ENCODE data around the gene ACTR3. TPM values are rescaled to one million over a fixed set of nuclear protein-coding genes. Genes with fewer than 3 reads are reported as not detected.

The ACTR3 gene
- total RNA-seq, 1 donor from 2014 or later = 172 TPM

DNA sequence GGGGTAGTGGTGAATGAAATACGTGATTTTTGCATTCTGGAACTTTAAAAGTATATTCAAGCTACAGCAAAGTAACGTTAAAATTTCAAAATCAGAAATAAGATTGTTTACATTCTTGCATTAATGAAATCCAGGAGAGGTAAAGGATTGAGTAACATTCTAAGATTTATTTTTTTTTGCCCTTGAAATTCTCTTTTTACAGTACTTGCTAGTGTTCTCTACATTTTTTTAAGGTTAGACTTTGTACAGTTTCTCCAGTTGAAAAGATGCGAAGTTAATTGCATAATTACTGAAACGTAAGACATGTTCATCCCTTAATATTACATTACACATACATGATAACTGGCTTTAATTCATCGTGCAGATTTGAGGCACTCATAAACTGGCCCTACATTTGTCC lies 74.5 kb downstream of the ACTR3 start:
- Mint-ChIP-seq H3K27ac (ENCODE audit: unreplicated experiment) (no peak overlapping the region), H3K9me3 (no peaks in the 10 kb centered on the region), H3K36me3 (ENCODE audit: low read depth) (no peaks in the 10 kb centered on the region), H3K4me3 (no peak overlapping the region), H3K27me3 (ENCODE audit: low read depth) (no peaks in the 10 kb centered on the region), H3K4me1 (peaks cover 8% of the 10 kb centered on the region)
- DNase-seq (ENCODE audit: low read depth, low spot score) = no peak
- no peak for TF ChIP-seq CTCF (conservative IDR thresholded peaks at IDR 0.05)

DNA sequence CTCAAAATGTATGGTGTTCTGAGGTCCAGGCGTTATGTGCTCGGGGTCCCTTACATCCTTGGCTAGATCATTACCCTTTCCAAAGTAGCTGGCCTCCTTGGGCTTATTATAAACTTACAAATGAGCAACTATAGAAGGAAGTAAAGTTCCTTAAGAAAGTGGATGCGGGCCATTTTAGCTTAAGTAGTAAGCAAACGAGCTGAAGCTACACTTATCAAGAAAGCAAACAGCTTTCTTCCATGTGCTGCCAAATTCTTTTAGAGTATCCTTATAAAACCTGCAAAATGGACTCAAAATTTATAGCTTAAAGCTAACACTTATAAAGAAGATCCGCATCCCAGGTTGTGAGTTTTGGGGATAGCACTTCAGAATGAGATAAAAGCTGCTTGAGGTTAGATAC lies 75.3 kb downstream of the ACTR3 start:
- H3K27me3 Mint-ChIP-seq (ENCODE audit: low read depth) = no peaks in the 10 kb centered on the region

GRCh38 chr2:113965644-113966043 lies 75.8 kb downstream of the ACTR3 start:
- Mint-ChIP-seq H3K27ac (ENCODE audit: unreplicated experiment) (no peak overlapping the region), H3K4me1 (peaks cover 8% of the 10 kb centered on the region), H3K4me3 (no peak overlapping the region), H3K9me3 (no peaks in the 10 kb centered on the region), H3K36me3 (ENCODE audit: low read depth) (no peaks in the 10 kb centered on the region), H3K27me3 (ENCODE audit: low read depth) (no peaks in the 10 kb centered on the region)
- DNase-seq (ENCODE audit: low read depth, low spot score) = peak; percentile 30
- peak; percentile 67 for TF ChIP-seq CTCF (conservative IDR thresholded peaks at IDR 0.05)

More for the DNA sequence above, 75.3 kb downstream of the ACTR3 start:
- DNase-seq (ENCODE audit: low read depth, low spot score) = no peak
- peaks cover 8% of the 10 kb centered on the region for H3K4me1 Mint-ChIP-seq
- no peak for TF ChIP-seq CTCF (conservative IDR thresholded peaks at IDR 0.05)
- no peaks in the 10 kb centered on the region for H3K36me3 Mint-ChIP-seq (ENCODE audit: low read depth)
- no peak overlapping the region for H3K4me3 Mint-ChIP-seq
- no peak overlapping the region for H3K27ac Mint-ChIP-seq (ENCODE audit: unreplicated experiment)
- no peaks in the 10 kb centered on the region for H3K9me3 Mint-ChIP-seq

GRCh38 chr2:113966171-113966570 lies 76.3 kb downstream of the ACTR3 start:
- Mint-ChIP-seq H3K4me1 (peaks cover 8% of the 10 kb centered on the region), H3K4me3 (no peak overlapping the region), H3K27ac (ENCODE audit: unreplicated experiment) (no peak overlapping the region), H3K27me3 (ENCODE audit: low read depth) (no peaks in the 10 kb centered on the region), H3K9me3 (no peaks in the 10 kb centered on the region), H3K36me3 (ENCODE audit: low read depth) (no peaks in the 10 kb centered on the region)
- no peak for TF ChIP-seq CTCF (conservative IDR thresholded peaks at IDR 0.05)
- no peak for DNase-seq (ENCODE audit: low read depth, low spot score)

- TF ChIP-seq CTCF (conservative IDR thresholded peaks at IDR 0.05) = no peak
- Mint-ChIP-seq H3K4me1 (peaks cover 8% of the 10 kb centered on the region), H3K36me3 (ENCODE audit: low read depth) (no peaks in the 10 kb centered on the region), H3K4me3 (no peak overlapping the region), H3K27ac (ENCODE audit: unreplicated experiment) (no peak overlapping the region), H3K27me3 (ENCODE audit: low read depth) (no peaks in the 10 kb centered on the region), H3K9me3 (no peaks in the 10 kb centered on the region)
- DNase-seq (ENCODE audit: low read depth, low spot score) = no peak
These were observed 76.9 kb downstream of the ACTR3 start for GRCh38 chr2:113966832-113967231.

DNA sequence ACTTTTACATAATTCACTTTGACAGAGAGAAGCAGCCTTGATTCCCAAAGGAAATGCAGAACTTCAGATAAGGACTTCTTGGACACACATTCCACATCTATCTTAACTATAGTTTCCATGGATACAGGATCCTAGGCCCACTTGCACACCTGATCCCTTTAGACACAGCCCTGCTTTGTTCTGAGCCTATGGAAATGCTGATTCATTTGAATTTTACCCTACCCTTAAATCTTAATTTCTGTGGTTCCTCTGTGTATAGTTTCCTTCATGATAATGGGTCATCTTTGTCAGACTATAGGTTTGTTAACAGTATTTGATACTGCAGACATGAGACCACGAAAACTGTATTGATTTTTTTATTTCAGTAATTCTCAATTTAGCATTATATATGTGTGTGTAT lies 77.4 kb downstream of the ACTR3 start:
- no peak overlapping the region for H3K27ac Mint-ChIP-seq (ENCODE audit: unreplicated experiment)
- no peaks in the 10 kb centered on the region for H3K27me3 Mint-ChIP-seq (ENCODE audit: low read depth)
- DNase-seq (ENCODE audit: low read depth, low spot score) = no peak
- H3K9me3 Mint-ChIP-seq = no peaks in the 10 kb centered on the region
- H3K4me1 Mint-ChIP-seq = peaks cover 8% of the 10 kb centered on the region
- TF ChIP-seq CTCF (conservative IDR thresholded peaks at IDR 0.05) = no peak
- no peaks in the 10 kb centered on the region for H3K36me3 Mint-ChIP-seq (ENCODE audit: low read depth)
- no peak overlapping the region for H3K4me3 Mint-ChIP-seq

Data from neural crest cell (in vitro differentiated cells).